H9 (cell line): ENCODE data around the gene KCNJ15. TPM values are rescaled to one million over a fixed set of nuclear protein-coding genes. Genes with fewer than 3 reads are reported as not detected.

Experiments
- DNase-seq: peaks from one replicate; pipeline ENCODE4 v3.0.0-alpha.2; 2017
- H2AFZ ChIP-seq: one replicate; pipeline ENCODE4 v1.6.1; 2013; ENCODE audit warnings: mild to moderate bottlenecking, low read length, control low read depth, moderate library complexity
- H2AK5ac ChIP-seq: 2 replicates; pipeline ENCODE4 v1.6.1; 2013; ENCODE audit warnings: low read length, control low read depth, mixed read lengths; ENCODE audit not compliant: insufficient read length
- H2BK120ac ChIP-seq: one replicate; pipeline ENCODE4 v1.6.1; 2013; ENCODE audit warnings: low read depth, mild to moderate bottlenecking, low read length, control low read depth, inconsistent platforms; ENCODE audit not compliant: poor library complexity, severe bottlenecking
- H2BK12ac ChIP-seq: 2 replicates; pipeline ENCODE4 v1.6.1; 2013; ENCODE audit warnings: low read length, control low read depth, mixed read lengths, low read depth; ENCODE audit not compliant: insufficient read length
- H2BK15ac ChIP-seq: 2 replicates; pipeline ENCODE4 v1.6.1; 2013; ENCODE audit warnings: low read depth, low read length, control low read depth
- H2BK20ac ChIP-seq: one replicate; pipeline ENCODE4 v1.6.1; 2013; ENCODE audit warnings: low read depth, mild to moderate bottlenecking, low read length, control low read depth, inconsistent platforms; ENCODE audit not compliant: poor library complexity, severe bottlenecking
- H2BK5ac ChIP-seq: 2 replicates; pipeline ENCODE4 v1.6.1; 2013; ENCODE audit warnings: low read length, control low read depth, mixed read lengths; ENCODE audit not compliant: insufficient read length
- H3K14ac ChIP-seq: 2 replicates; pipeline ENCODE4 v1.6.1; 2013; ENCODE audit warnings: low read length, control low read depth; ENCODE audit not compliant: insufficient read depth
- H3K18ac ChIP-seq: 2 replicates; pipeline ENCODE4 v1.6.1; 2013; ENCODE audit warnings: low read depth, mild to moderate bottlenecking, mixed read lengths, low read length, control low read depth; ENCODE audit not compliant: insufficient read length
- H3K23ac ChIP-seq: 2 replicates; pipeline ENCODE4 v1.6.1; 2013; ENCODE audit warnings: low read length, control low read depth, mixed read lengths, low read depth; ENCODE audit not compliant: insufficient read length
- H3K23me2 ChIP-seq: 2 replicates; pipeline ENCODE4 v1.6.1; 2013; ENCODE audit warnings: low read depth, mild to moderate bottlenecking, mixed read lengths, low read length, control low read depth; ENCODE audit not compliant: insufficient read length, poor library complexity, severe bottlenecking
- H3K27ac ChIP-seq: 2 replicates; pipeline ENCODE4 v1.5.1; 2013; ENCODE audit warnings: low read length, control low read depth, mixed read lengths, low read depth; ENCODE audit not compliant: insufficient read length
- H3K27me3 ChIP-seq: 2 replicates; pipeline ENCODE4 v1.6.1; 2013; ENCODE audit warnings: low read length, control low read depth, inconsistent platforms; ENCODE audit not compliant: insufficient read depth
- H3K4ac ChIP-seq: 2 replicates; pipeline ENCODE4 v1.6.1; 2013; ENCODE audit warnings: low read depth, mild to moderate bottlenecking, control low read depth, inconsistent platforms, low read length, moderate library complexity
- H3K4me1 ChIP-seq: 2 replicates; pipeline ENCODE4 v1.6.1; 2013; ENCODE audit warnings: low read length, control low read depth, inconsistent platforms; ENCODE audit not compliant: insufficient read depth
- H3K4me2 ChIP-seq: 2 replicates; pipeline ENCODE4 v1.6.1; 2013; ENCODE audit warnings: low read length, control low read depth, mixed read lengths; ENCODE audit not compliant: insufficient read length, insufficient read depth
- H3K56ac ChIP-seq: 2 replicates; pipeline ENCODE4 v1.6.1; 2013; ENCODE audit warnings: low read depth, mild to moderate bottlenecking, mixed read lengths, low read length, control low read depth; ENCODE audit not compliant: insufficient read length
- H3K79me1 ChIP-seq: 2 replicates; pipeline ENCODE4 v1.6.1; 2013; ENCODE audit warnings: low read depth, mild to moderate bottlenecking, moderate library complexity, low read length, control low read depth, inconsistent platforms; ENCODE audit not compliant: insufficient read depth, poor library complexity, severe bottlenecking
- H3K79me2 ChIP-seq: 2 replicates; pipeline ENCODE4 v1.6.1; 2013; ENCODE audit warnings: low read length, control low read depth, inconsistent platforms; ENCODE audit not compliant: insufficient read depth
- H3K9ac ChIP-seq: 2 replicates; pipeline ENCODE4 v1.6.1; 2013; ENCODE audit warnings: low read length, control low read depth, mixed read lengths; ENCODE audit not compliant: insufficient read length; ENCODE audit errors: extremely low read depth
- H3K9me3 ChIP-seq: one replicate; pipeline ENCODE4 v1.6.1; 2013; ENCODE audit warnings: low read depth, low read length, inconsistent platforms; ENCODE audit not compliant: control insufficient read depth
- H3T11ph ChIP-seq: one replicate; pipeline ENCODE4 v1.6.1; 2013; ENCODE audit warnings: mild to moderate bottlenecking, low read length, control low read depth, inconsistent platforms
- H4K20me1 ChIP-seq: one replicate; pipeline ENCODE4 v1.6.1; 2013; ENCODE audit not compliant: control insufficient read depth, insufficient read length, insufficient read depth
- H4K5ac ChIP-seq: 2 replicates; pipeline ENCODE4 v1.6.1; 2013; ENCODE audit warnings: low read depth, mild to moderate bottlenecking, mixed read lengths, low read length, control low read depth; ENCODE audit not compliant: insufficient read length
- H4K8ac ChIP-seq: replicated peaks from 2 replicates; pipeline ENCODE4 v1.6.1; 2013; ENCODE audit warnings: low read length, control low read depth, mixed read lengths, low read depth; ENCODE audit not compliant: insufficient read length
- H4K91ac ChIP-seq: 2 replicates; pipeline ENCODE4 v1.6.1; 2013; ENCODE audit warnings: low read depth, mild to moderate bottlenecking, moderate library complexity, mixed read lengths, low read length, control low read depth; ENCODE audit not compliant: insufficient read length
- H3K27ac Mint-ChIP-seq, 3 experiments: 2 replicates in 2 of 3; 3 replicates in 1 of 3; pipeline ENCODE4 v1.8.0; 2020 to 2021; ENCODE audit warnings: mixed read lengths in 3 of 3, mild to moderate bottlenecking in 1 of 3, moderate library complexity in 1 of 3
- H3K27me3 Mint-ChIP-seq: 2 replicates; pipeline ENCODE4 v1.8.0; 2021; ENCODE audit warnings: low read depth, mild to moderate bottlenecking, moderate library complexity, mixed read lengths
- H3K36me3 Mint-ChIP-seq, 3 experiments: 2 replicates in 2 of 3; 3 replicates in 1 of 3; pipeline ENCODE4 v1.8.0; 2020 to 2021; ENCODE audit warnings: low read depth in 3 of 3, mixed read lengths in 3 of 3; ENCODE audit not compliant: insufficient read depth in 1 of 3
- H3K4me1 Mint-ChIP-seq, 2 experiments: 2 replicates each; pipeline ENCODE4 v1.8.0; 2020; ENCODE audit warnings: mixed read lengths in 2 of 2
- H3K4me3 Mint-ChIP-seq, 2 experiments: 2 replicates in 1 of 2; 3 replicates in 1 of 2; pipeline ENCODE4 v1.8.0; 2020 to 2021; ENCODE audit warnings: mild to moderate bottlenecking in 2 of 2, mixed read lengths in 2 of 2, moderate library complexity in 1 of 2
- H3K9me3 Mint-ChIP-seq, 2 experiments: 2 replicates in 1 of 2; 3 replicates in 1 of 2; pipeline ENCODE4 v1.8.0; 2020; ENCODE audit warnings: mild to moderate bottlenecking in 2 of 2, mixed read lengths in 2 of 2, moderate library complexity in 1 of 2
- CTCF ChIP-seq: fragments of 200-600 bp; sonication (generic); conservative IDR thresholded peaks from 3 replicates; pipeline ENCODE4 v1.8.0; 2021; ENCODE audit warnings: antibody characterized with exemption, mild to moderate bottlenecking
- WGBS: extraction: QIAGEN DNeasy Blood & Tissue Kit; methylation state at CpG from one replicate; pipeline ENCODE4 v1.1.7; 2013; ENCODE audit warnings: missing lambda C conversion rate, low lambda C conversion rate, mixed read lengths; ENCODE audit not compliant: insufficient read length; ENCODE audit errors: extremely low coverage; 5-methylcytosine and 5-hydroxymethylcytosine counted together
- total RNA-seq: library from RNA; stranded (reverse); gene quantifications from 2 replicates; pipeline ENCODE4 v1.2.1, GENCODE V29; 2021

Gene KCNJ15
- total RNA-seq, 1 experiment from 2014 or later, result not detected

- Histone ChIP-seq H4K8ac (no peak overlapping the region), H3K27ac (no peak overlapping the region), H4K91ac (no peak overlapping the region), H3K4ac (no peak overlapping the region), H3K23me2 (no peaks in the 10 kb centered on the region), H2BK12ac (no peak overlapping the region), H2BK120ac (no peak overlapping the region), H3K23ac (no peak overlapping the region), H3K4me2 (no peak overlapping the region), H4K5ac (no peak overlapping the region), H2BK20ac (no peak overlapping the region), H3K79me1 (no peaks in the 10 kb centered on the region), H3K79me2 (no peaks in the 10 kb centered on the region), H2BK15ac (no peak overlapping the region), H3K4me1 (no peaks in the 10 kb centered on the region), H3K14ac (no peak overlapping the region), H2AFZ (no peak overlapping the region), H3K56ac (no peak overlapping the region), H3K9ac (no peak overlapping the region), H3K9me3 (peaks cover 45% of the 10 kb centered on the region), H4K20me1 (no peaks in the 10 kb centered on the region), H3K18ac (no peak overlapping the region), H2AK5ac (no peak overlapping the region), H3K27me3 (no peaks in the 10 kb centered on the region), H3T11ph (no peak overlapping the region), H2BK5ac (no peak overlapping the region)
- peaks cover 3 to 4% of the 10 kb centered on the region in 2 experiments; a peak in 2 of 4 replicates for H3K4me1 Mint-ChIP-seq
- DNase-seq, result no peak
- no peak overlapping the region for H3K27ac Mint-ChIP-seq
- peaks cover 3% of the 10 kb centered on the region for H3K27me3 Mint-ChIP-seq
- no CpG with 5 or more reads among the region's 1 CpG for WGBS
- H3K9me3 Mint-ChIP-seq, result peaks cover 57 to 65% of the 10 kb centered on the region in 2 experiments
- peaks cover 18 to 67% (median 40%) of the 10 kb centered on the region in 3 experiments for H3K36me3 Mint-ChIP-seq
- H3K4me3 Mint-ChIP-seq, result no peak overlapping the region
- no peak for TF ChIP-seq CTCF
Observed at GRCh38 chr21:38221594-38221993, 35.2 kb upstream of the KCNJ15 start.
